Dedifferentiated amniotic fluid mesenchymal stem cell (primary cell): ENCODE data around the gene FBXL3.
"Not testable (repeated sequence)": the region's sequence is repeated elsewhere in the genome, so short reads cannot be mapped to it uniquely, and the experiment has no call there.

Source experiments
- DNase-seq: peaks from one replicate; pipeline ENCODE4 v3.0.0-alpha.2; 2016; ENCODE audit errors: extremely low spot score

The FBXL3 gene

DNA sequence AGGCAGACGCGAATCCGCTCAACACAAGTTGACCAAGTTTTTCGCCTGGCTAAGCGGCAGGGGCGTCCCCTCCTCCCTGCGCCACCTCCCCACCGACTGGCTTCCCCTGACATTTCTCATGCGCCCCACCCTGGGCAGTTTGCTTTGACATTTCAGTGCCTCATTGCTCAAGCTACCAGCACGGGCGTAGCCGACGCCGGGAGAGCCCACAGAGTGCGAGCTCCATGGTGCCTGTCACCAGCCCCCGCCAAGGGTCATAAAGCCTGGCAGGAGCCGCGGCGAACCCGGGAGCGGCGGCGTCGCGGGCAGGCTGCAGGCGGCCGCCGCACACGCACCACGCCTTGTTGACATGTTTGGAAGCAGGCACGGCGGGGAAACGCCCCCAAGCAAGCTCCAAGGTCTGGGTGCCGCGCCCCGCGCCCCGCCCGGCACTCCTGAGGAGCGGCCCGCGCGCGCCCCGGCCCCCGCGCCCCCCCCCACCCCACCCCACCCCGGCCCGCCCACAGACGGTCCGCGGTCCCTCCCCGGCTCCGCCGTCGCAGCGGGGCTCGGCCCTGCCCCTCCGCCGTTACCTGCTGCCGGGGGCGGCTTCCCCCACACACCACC lies 601 bp downstream of the FBXL3 start:
- peak; percentile 40 for DNase-seq

DNA sequence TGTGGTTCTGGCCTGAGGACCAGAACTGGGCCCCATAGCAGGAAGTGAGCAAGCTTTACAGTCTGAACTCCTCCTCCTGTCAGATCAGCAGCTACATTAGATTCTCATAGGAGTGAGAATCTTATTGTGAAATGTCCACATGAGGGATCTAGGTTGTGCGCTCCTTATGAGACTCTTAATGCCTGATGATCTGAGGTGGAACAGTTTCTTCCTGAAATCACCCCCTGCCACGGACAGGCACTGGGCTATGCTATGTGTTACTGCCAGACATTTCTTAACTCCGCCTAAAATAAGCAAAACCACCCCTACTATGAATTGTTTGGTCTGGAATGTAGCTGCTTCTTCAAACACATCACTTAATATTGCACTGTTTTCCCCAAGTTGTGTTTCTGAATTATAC lies 4.6 kb downstream of the FBXL3 start:
- DNase-seq, result peak; percentile 31

- DNase-seq, result no peak
Observed at GRCh38 chr13:77019756-77020155, 7.2 kb downstream of the FBXL3 start.

DNA sequence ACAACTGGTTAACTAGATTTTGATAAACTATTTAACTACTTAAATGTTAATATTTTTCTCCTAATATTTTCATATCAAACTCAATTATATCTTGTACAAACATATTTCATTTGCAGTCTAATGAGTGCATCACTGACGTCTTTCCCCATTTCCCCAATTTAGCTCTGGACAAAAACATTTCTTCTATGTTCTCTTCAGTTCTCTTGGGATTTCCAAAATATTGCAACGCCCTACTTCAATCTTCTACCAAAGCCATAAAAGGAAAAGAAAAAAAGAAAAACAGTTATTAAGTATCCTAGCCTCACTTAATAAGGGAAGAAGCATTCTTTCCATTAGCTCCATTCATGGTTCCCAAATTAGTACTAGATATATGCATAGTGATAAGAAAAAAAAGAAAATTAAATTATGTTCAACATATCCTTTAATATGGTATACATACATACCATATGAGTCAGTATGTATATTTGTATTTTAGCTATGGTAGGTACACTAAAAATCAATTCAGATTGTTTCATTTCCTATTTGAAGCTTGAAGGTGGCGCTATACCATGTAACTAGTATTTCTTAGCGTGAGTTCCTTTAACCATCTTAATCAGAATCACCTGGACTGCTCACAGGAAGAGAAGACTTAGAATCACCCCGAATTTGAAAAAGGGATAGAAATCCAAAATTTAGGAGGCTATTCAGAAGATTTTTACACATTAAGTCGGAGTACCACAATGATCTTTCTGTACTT lies 9.9 kb downstream of the FBXL3 start:
- DNase-seq, result no peak

DNA sequence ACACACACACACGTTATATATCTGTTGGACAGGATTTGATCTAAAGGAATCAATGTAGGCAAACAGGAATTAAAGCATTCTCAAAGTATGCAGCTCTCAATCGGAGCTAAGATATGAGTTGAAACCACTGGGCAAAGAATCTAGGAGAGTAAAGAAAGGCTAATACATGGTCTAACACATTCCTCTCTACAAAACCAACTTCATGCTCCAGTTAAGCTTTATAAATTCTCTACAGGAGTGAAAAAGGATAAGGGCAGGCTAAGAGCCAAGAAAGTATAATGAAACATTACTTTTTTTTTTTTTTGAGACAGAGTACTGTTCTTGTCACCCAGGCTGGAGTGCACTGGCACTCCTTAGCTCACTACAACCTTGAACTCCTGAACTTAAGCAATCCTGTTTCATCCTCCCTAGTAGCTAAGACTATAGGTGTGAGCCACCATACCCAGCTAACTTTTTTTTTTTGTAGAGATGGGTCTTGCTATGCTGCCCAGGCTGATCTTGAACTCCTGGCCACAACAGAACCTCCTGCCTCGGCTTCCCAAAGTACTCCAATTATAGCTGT lies 10.6 kb downstream of the FBXL3 start:
- DNase-seq, result no peak

- no peak for DNase-seq
Observed at GRCh38 chr13:77014906-77015685, 11.9 kb downstream of the FBXL3 start.

DNA sequence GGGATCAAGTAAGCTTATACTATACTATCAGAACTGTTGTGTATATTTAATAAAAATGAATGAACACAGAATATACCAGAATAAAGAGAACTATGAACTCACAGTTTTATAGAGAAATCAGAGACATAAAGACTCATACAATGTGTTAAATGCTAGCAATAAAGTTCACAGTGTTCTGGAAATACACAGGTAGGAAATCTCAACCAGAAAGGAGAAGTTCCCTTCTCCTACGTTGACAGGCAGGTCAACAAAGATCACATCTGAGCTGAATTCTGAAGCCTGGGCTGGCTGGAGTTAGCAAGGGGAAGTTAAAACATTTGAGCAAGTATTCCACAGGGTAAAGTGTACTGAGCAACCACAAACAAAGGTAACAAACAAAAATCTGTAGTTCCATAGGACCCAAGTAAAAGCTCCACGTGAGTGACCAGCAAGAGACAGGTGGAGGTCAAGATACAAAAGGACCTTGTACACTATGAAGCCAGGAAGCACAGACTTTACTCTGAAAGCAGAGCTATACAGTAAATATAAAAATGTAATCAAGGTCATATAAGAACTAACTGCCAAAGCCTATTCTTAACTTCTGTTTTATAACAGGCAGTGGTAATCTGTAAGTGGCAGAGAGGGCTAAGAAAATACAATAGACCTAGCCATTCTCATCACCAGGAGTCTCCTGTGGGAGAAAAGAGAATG lies 13.0 kb downstream of the FBXL3 start:
- DNase-seq, result no peak

DNA sequence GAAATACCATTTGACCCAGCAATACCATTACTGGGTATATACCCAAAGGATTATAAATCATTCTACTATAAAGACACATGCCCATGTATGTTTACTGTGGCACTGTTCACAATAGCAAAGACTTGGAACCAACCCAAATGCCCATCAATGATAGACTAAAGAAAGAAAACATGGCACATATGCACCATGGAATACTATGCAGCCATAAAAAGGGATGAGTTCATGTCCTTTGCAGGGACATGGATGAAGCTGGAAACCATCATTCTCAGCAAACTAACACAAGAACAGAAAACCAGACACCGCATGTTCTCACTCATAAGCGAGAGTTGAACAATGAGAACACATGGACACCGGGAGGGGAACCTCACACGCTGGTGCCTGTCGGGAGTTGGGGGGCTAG lies 17.2 kb downstream of the FBXL3 start:
- DNase-seq, result not testable (repeated sequence)

- no peak for DNase-seq
Observed at GRCh38 chr13:77009011-77009410, 17.9 kb downstream of the FBXL3 start.

DNA sequence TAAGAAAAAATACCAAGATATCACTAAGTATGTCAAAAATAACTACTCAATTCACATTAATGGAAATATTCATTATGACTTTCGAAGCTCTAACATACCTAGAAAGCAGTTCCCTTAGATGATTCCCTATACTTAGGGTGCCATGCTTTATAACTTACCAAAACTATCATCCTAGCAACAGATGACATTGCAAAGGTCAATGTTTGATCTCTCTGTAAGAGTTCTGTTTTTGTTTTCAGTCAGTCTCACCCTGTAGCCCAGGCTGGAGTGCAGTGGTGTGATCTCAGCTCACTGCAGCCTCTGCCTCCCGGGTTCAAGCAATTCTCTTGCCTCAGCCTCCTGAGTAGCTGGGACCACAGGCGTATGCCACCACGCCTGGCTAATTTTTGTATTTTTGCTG lies 18.6 kb downstream of the FBXL3 start:
- DNase-seq, result not testable (repeated sequence)

DNA sequence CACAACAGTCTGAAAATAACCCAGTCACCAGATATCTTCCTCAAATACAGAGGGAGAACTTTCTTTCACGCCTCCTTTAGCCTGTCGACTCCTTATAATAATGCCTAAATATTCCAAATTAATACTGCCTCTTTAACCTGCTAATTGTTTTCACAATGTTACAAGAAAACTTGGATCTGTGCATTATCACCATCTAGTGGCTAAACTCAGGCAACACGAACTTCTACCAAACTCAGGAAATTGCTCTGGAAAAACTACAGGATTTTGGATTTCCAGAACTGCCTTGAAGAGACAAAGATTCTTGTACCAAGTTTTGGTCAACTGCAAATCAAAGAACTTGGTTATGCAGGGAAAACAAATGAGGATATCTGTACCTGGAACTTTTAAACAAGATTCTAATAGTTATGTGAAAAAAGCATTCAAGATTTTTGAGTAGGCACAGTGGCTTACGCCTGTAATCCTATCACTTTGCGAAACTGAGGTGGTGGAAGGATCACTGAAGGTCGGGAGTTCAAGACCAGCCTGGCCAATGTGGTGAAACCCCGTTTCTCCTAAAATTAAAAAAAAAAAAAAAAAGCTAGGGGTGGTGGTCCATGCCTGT lies 24.3 kb downstream of the FBXL3 start:
- peak; percentile 73 for DNase-seq

DNA sequence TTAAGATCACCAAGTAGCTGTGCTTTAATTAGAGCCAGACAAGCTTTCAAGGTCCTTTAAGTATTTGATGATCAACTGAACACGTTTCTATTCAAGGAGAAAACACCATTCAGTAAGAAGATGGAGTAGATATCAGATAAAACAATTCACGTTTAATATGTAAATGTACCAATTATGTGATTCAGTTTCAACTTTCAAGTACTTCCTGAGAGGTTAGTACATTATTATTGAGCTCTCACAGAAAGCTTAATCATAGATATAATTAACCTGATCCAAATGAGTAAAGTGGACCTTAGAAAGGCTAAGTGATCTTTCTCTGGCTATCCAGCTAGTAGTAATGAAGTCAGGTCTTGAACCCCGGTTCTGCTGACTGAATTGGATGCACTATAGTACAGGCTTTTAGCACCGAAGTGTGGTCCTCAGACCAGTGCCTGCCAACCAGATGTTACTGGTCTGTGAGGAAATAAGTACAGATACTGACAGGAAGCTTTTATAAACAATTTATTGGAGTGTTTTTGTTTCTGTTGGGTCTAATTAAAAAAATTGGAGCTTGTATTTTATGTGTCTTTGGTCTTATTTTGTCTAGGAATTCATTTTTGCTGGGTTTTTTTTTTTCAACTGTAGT lies 24.9 kb downstream of the FBXL3 start:
- DNase-seq, result no peak

GRCh38 chr13:77001540-77001939 lies 25.4 kb downstream of the FBXL3 start:
- DNase-seq, result no peak

DNA sequence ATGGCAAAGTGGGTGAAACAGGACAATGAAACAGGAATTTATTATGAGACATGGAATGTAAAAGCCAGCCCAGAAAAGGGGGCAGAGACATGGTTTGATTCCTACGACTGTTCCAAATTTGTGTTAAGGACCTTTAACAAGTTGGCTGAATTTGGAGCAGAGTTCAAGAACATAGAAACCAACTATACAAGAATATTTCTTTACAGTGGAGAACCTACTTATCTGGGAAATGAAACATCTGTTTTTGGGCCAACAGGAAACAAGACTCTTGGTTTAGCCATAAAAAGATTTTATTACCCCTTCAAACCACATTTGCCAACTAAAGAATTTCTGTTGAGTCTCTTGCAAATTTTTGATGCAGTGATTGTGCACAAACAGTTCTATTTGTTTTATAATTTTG lies 26.5 kb downstream of the FBXL3 start:
- DNase-seq, result no peak

- no peak for DNase-seq
Observed at GRCh38 chr13:76994281-76994680, 32.7 kb downstream of the FBXL3 start.

DNA sequence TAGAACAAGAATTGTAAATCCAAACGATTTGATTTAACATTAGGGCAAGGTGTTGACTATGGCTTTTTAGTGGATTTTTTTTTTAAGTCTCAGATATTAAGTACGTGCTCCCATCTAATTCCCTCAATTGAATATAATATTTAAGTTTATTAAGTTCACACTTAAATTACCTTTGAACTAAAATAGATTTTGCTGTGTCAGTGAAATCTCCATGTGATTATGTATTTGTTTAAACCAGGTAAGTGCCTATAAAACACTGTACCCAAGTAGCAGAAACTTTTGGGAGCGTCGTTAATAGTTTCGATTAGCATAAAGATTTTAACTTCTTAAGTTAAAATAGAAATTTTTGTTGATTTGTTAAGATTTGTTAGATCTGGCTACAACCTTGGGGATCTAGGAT lies 33.5 kb downstream of the FBXL3 start:
- no peak for DNase-seq

GRCh38 chr13:76993021-76993420 lies 33.9 kb downstream of the FBXL3 start:
- peak; percentile 27 for DNase-seq

DNA sequence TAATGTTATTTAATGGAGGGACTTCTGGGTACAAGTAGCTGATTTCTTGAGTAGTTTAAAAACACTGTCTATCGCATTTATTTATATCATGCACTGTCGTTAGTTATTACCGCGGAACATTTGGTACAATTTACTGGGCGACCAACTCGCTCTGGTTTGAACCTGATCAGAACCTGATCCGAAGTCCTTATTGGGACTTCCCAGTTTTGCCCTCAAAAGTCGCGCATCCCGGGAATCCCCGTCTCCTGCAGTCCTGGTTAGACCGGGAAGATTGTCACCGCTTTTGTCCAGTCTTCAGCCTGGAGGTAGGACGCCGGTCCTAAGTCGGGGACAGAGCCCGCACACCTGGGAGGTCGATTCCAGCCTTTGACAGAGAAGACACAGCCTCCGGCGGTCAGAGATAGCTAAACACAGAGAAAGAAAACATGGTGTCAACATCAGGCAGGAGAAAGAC lies 34.4 kb downstream of the FBXL3 start:
- no peak for DNase-seq

DNA sequence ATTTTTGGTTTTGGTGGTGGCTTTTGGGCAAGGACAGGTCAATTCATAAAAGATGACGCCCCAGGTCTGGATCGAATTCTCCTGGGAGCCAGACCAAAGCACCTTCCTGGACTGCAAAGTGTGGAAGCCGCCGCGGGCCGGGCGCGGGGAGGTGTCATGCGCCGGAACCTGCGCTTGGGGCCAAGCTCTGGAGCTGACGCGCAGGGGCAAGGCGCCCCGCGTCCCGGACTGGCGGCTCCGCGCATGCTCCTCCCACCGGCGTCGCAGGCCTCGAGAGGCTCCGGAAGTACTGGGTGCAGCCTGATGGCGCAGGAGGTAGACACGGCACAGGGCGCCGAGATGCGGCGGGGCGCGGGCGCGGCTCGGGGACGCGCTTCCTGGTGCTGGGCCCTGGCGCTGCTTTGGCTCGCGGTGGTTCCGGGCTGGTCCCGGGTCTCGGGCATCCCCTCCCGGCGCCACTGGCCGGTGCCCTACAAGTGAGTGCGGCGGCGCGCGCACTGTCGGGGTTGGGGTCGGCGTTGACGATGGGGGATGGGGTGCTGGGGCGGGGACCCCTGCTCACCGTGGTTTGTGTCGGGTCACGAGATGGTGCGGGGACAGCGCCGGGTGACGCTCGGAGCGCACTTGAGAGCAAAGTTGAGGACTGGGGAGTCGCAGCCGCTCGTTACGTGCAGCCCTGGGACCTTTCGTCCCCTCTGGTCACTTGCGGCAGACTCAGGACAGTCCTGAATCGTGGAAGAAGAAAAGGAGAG lies 35.0 kb downstream of the FBXL3 start, which contains the start of gene CLN5:
TSS of gene CLN5 (plus strand) at position 286 of the 752 bp plus-strand sequence. CDS start at position 304, 18 bp downstream.
- DNase-seq, result peak; percentile 86

DNA sequence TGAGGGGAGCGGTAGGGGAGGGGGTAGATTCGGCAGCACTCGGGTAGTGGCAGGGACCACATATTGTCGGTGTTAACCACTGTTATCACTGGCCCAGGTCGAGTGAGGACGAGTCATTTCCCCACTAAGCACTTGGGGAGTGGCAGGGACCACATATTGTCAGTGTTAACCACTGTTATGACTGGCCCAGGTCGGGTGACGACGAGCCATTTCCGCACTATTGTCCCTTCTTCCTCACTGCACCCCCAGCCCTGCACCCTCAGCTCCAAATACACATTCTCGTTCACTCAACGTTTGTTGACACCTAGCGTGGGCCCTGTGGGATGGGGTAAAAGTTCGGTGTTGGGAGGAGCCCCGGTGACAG lies 35.5 kb downstream of the FBXL3 start:
- DNase-seq, result no peak
